ENCODE measurements around the gene NUBP1. TPM values are rescaled to one million over a fixed set of nuclear protein-coding genes. Genes with fewer than 3 reads are reported as not detected.

The NUBP1 gene
- total RNA-seq, 2 experiments from 2014 or later = 22.8 to 23.1 TPM

DNA sequence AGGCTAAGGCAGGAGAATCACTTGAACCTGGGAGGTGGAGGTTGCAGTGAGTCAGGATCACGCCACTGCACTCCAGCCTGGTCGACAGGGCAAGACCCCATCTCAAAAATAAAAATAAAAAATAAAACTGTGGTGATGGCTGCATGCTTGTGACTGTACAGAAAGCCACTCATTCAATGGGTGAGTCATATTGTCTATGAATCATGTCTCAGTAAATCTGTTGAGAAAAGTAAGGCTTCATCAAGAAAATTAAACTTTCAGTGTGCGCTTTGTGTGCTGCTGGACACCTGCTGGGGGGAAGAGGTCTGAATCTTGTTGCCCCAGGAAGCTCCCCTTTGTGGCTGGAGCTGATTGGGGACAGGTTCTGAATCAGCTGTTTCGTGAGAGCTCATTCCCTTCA is 11.3 kb downstream of the NUBP1 start:
- H3K4me1 Mint-ChIP-seq (ENCODE audit: low read depth) = peaks cover 11% of the 10 kb centered on the region
- ATAC-seq (peak; percentile 64), DNase-seq (no peak)
- TF ChIP-seq, protein P1, sequence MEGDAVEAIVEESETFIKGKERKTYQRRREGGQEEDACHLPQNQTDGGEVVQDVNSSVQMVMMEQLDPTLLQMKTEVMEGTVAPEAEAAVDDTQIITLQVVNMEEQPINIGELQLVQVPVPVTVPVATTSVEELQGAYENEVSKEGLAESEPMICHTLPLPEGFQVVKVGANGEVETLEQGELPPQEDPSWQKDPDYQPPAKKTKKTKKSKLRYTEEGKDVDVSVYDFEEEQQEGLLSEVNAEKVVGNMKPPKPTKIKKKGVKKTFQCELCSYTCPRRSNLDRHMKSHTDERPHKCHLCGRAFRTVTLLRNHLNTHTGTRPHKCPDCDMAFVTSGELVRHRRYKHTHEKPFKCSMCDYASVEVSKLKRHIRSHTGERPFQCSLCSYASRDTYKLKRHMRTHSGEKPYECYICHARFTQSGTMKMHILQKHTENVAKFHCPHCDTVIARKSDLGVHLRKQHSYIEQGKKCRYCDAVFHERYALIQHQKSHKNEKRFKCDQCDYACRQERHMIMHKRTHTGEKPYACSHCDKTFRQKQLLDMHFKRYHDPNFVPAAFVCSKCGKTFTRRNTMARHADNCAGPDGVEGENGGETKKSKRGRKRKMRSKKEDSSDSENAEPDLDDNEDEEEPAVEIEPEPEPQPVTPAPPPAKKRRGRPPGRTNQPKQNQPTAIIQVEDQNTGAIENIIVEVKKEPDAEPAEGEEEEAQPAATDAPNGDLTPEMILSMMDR (IDR thresholded peaks at IDR 0.05) = no peak
- intact Hi-C loops (cut with micrococcal nuclease) = no loop called here
- CTCF ChIA-PET = interaction anchor here (0.9 kb wide), 1 partner anchor 55 kb away, joined by 3 read pairs; no protein-coding TSS in a partner anchor
- no peaks in the 10 kb centered on the region for H3K9me3 Mint-ChIP-seq
- POLR2A ChIA-PET = interaction anchor here (1.6 kb wide), 1 partner anchor 10 kb away, joined by 3 read pairs; no protein-coding TSS in a partner anchor
- H3K4me3 Mint-ChIP-seq = no peak overlapping the region
- peak overlapping the region; percentile 46 for H3K27ac Mint-ChIP-seq
- no peaks in the 10 kb centered on the region for H3K27me3 Mint-ChIP-seq
- peaks cover 34% of the 10 kb centered on the region for H3K36me3 Mint-ChIP-seq (ENCODE audit: low read depth)

DNA sequence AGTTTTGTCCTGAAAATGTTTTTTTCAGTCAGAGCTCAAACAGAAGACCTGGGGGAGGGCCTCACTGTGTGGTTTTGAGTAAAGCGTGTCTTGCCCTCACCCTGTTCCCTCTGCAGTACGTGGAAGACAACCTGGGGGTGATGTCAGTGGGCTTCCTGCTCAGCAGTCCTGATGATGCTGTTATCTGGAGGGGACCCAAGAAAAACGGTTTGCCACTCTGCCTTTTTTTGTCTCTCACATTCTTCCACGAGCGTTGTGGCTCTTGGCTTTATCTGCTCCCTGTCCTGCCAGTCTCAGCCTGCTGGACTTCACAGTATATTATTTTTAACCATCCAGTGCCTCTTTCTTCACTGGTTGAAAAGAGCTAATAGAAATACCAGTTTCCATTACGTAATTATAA is 12.9 kb downstream of the NUBP1 start:
- peak; percentile 30 for ATAC-seq
- H3K4me1 Mint-ChIP-seq (ENCODE audit: low read depth) = peaks cover 4% of the 10 kb centered on the region
- no peaks in the 10 kb centered on the region for H3K27me3 Mint-ChIP-seq
- H3K4me3 Mint-ChIP-seq = no peak overlapping the region
- no peaks in the 10 kb centered on the region for H3K9me3 Mint-ChIP-seq
- H3K27ac Mint-ChIP-seq = no peak overlapping the region
- TF ChIP-seq, protein P1 (IDR thresholded peaks at IDR 0.05) = no peak
- H3K36me3 Mint-ChIP-seq (ENCODE audit: low read depth) = peaks cover 37% of the 10 kb centered on the region
- DNase-seq = no peak
- POLR2A ChIA-PET = interaction anchor here (1.3 kb wide), 1 partner anchor 117 kb away, joined by 4 read pairs; no protein-coding TSS in a partner anchor
- CTCF ChIA-PET = interaction anchor here (0.6 to 1.6 kb wide), 2 partner anchors 20 to 242 kb away, joined by 3 to 8 read pairs; no protein-coding TSS in a partner anchor
- intact Hi-C loops (cut with micrococcal nuclease) = no loop called here

DNA sequence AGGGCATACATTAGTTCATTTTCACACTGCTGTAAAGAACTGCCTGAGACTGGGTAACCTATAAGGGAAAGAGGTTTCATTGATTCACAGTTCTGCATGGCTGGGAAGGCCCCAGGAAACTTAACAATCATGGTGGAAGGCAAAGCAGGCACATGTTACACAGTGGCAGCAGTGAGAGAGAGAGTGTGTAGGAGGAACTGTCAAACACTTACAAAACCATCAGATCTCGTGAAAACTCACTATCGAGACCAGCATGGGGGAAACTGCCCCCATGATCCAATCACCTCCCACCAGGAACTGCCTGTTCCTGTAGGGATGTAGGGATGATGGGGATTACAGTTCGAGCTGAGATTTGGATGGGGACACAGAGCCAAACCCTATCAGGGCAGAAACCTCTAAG is 17.2 kb downstream of the NUBP1 start:
- H3K27ac Mint-ChIP-seq = no peak overlapping the region
- intact Hi-C loops (cut with micrococcal nuclease) = no loop called here
- peaks cover 51% of the 10 kb centered on the region for H3K36me3 Mint-ChIP-seq (ENCODE audit: low read depth)
- H3K27me3 Mint-ChIP-seq = no peaks in the 10 kb centered on the region
- no peak overlapping the region for H3K4me3 Mint-ChIP-seq
- H3K4me1 Mint-ChIP-seq (ENCODE audit: low read depth) = peaks cover 12% of the 10 kb centered on the region
- POLR2A ChIA-PET = no interaction called here
- DNase-seq = no peak
- no peaks in the 10 kb centered on the region for H3K9me3 Mint-ChIP-seq
- CTCF ChIA-PET = interaction anchor here (0.9 kb wide), 1 partner anchor 158 kb away, joined by 3 read pairs; no protein-coding TSS in a partner anchor
- ATAC-seq = no peak
- TF ChIP-seq, protein P1 (IDR thresholded peaks at IDR 0.05) = no peak

DNA sequence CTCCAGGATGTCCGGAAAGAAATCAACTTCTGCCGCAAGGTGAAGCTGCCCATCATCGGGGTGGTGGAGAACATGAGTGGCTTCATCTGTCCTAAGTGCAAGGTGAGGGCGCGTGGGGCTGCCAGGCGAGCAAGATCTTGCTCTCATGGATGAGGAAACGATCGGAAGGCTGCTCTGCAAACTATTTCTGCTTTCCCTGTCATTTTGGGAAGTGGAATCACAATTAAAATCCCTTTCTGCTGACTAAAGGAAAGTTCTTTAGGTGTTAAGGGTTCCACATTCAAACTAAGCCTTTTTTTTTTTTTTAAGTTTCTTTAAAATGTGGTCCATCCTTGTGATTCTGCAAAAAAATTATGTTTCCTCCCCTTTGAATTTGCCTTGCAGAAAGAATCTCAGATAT is 17.7 kb downstream of the NUBP1 start:
- Mint-ChIP-seq H3K27me3 (no peaks in the 10 kb centered on the region), H3K4me3 (no peak overlapping the region), H3K27ac (no peak overlapping the region), H3K9me3 (no peaks in the 10 kb centered on the region), H3K4me1 (ENCODE audit: low read depth) (peaks cover 17% of the 10 kb centered on the region), H3K36me3 (ENCODE audit: low read depth) (peaks cover 50% of the 10 kb centered on the region)
- TF ChIP-seq, protein P1 (IDR thresholded peaks at IDR 0.05) = no peak
- POLR2A ChIA-PET = no interaction called here
- ATAC-seq (no peak), DNase-seq (no peak)
- intact Hi-C loops (cut with micrococcal nuclease) = no loop called here
- CTCF ChIA-PET = interaction anchor here (0.9 kb wide), 1 partner anchor 157 kb away, joined by 3 read pairs; no protein-coding TSS in a partner anchor

DNA sequence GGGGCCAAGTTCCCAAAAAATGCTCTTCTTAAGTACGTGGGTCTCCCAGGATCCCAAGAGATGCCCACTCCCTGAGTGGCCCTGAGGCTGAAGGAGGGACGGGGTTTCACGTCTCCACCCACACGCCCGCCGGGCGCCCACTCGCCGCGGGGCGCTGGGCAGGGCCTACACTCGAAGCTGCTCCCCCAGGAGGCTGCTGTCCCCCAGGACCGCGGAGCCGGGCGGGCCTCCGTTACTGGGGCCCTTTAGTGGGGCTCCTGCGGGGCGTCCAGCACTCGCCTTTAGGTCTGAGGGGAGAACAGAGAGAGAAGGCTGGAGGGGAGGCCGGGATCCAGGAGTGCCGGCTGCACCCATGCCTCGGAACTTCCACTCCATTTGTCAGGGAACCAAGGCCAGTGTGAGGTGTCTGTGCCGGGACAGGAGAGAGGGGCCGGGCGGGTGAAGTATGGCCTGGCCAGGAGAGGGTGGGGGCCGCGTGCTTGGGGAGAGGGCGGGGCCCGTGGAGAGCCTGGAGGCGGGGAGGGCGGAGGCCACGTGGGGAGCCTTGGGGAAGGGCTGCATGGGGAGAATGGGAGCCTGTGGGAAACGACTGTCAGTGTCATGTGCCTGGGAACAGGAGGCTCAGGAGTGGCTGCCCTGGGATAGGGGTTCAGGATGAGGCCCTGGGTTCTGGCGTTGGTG is 18.8 kb downstream of the NUBP1 start:
- peaks cover 18% of the 10 kb centered on the region for H3K4me1 Mint-ChIP-seq (ENCODE audit: low read depth)
- ChIA-PET POLR2A (no interaction called here), CTCF (no interaction called here)
- H3K36me3 Mint-ChIP-seq (ENCODE audit: low read depth) = peaks cover 44% of the 10 kb centered on the region
- intact Hi-C loops (cut with micrococcal nuclease) = no loop called here
- H3K4me3 Mint-ChIP-seq = no peak overlapping the region
- H3K27me3 Mint-ChIP-seq = no peaks in the 10 kb centered on the region
- ATAC-seq (no peak), DNase-seq (no peak)
- TF ChIP-seq, protein P1 (IDR thresholded peaks at IDR 0.05) = no peak
- no peaks in the 10 kb centered on the region for H3K9me3 Mint-ChIP-seq
- no peak overlapping the region for H3K27ac Mint-ChIP-seq
